ENCODE measurements around the gene NOM1. TPM values are rescaled to one million over a fixed set of nuclear protein-coding genes. Genes with fewer than 3 reads are reported as not detected.

Gene NOM1
- total and polyA plus RNA-seq, 2 experiments from 2014 or later = 9.2 to 17.9 TPM

- no peak overlapping the region for H3K4me2 ChIP-seq (ENCODE audit: unreplicated experiment)
- no peaks in the 10 kb centered on the region for H3F3A ChIP-seq (ENCODE audit: insufficient read depth)
- no peaks in the 10 kb centered on the region for H3K9me2 ChIP-seq (ENCODE audit: insufficient read depth)
- WGBS, 2 experiments (ENCODE audit: low coverage in 1 of 2, low lambda C conversion rate in 2 of 2, missing lambda C conversion rate in 2 of 2) = 16 to 20% methylated on average over 25 of the region's 25 CpGs
- H3K79me2 ChIP-seq (ENCODE audit: insufficient read depth) = no peaks in the 10 kb centered on the region
- H2AFZ ChIP-seq = no peak overlapping the region
- no peaks in the 10 kb centered on the region for H4K20me1 ChIP-seq (ENCODE audit: insufficient read depth)
- peaks cover 98% of the 10 kb centered on the region for H3K27me3 ChIP-seq (replicated peaks; ENCODE audit: insufficient read depth)
- no peaks in the 10 kb centered on the region for H3K36me3 ChIP-seq (ENCODE audit: low read depth)
- H3K4me3 ChIP-seq = no peak overlapping the region
- in situ Hi-C loops (cut with MboI) = no loop called here
- H3K4me1 ChIP-seq (ENCODE audit: insufficient read depth) = no peaks in the 10 kb centered on the region
- TF ChIP-seq EZH2 (IDR thresholded peaks at IDR 0.05; ENCODE audit: insufficient read depth, poor library complexity, severe bottlenecking) (peak; percentile 98), EZH2phosphoT487 (IDR thresholded peaks at IDR 0.05; ENCODE audit: insufficient read depth, low read depth) (0 out of 2 replicates have a peak, but pooled peaks have one; percentile 36)
- H3K9me3 ChIP-seq (ENCODE audit: low read depth) = no peaks in the 10 kb centered on the region
- no peak for DNase-seq
- no peak overlapping the region for H3K27ac ChIP-seq
- no peak overlapping the region for H3K9ac ChIP-seq
Measured at GRCh38 chr7:157000741-157001653, 51.5 kb downstream of the NOM1 start.

GRCh38 chr7:157001920-157002818, 52.7 kb downstream of the NOM1 start:
- H3K9me3 ChIP-seq (ENCODE audit: low read depth) = no peaks in the 10 kb centered on the region
- WGBS, 2 experiments (ENCODE audit: low coverage in 1 of 2, low lambda C conversion rate in 2 of 2, missing lambda C conversion rate in 2 of 2) = 8 to 10% methylated on average over 31 to 32 of the region's 32 CpGs
- no peaks in the 10 kb centered on the region for H4K20me1 ChIP-seq (ENCODE audit: insufficient read depth)
- H3K36me3 ChIP-seq (ENCODE audit: low read depth) = no peaks in the 10 kb centered on the region
- H2AFZ ChIP-seq = no peak overlapping the region
- TF ChIP-seq EZH2phosphoT487 (IDR thresholded peaks at IDR 0.05; ENCODE audit: insufficient read depth, low read depth) = no peak
- peak; percentile 31 for TF ChIP-seq EZH2 (IDR thresholded peaks at IDR 0.05; ENCODE audit: insufficient read depth, poor library complexity, severe bottlenecking)
- no peak overlapping the region for H3K9ac ChIP-seq
- no peaks in the 10 kb centered on the region for H3F3A ChIP-seq (ENCODE audit: insufficient read depth)
- in situ Hi-C loops (cut with MboI) = no loop called here
- peaks cover 98% of the 10 kb centered on the region for H3K27me3 ChIP-seq (replicated peaks; ENCODE audit: insufficient read depth)
- H3K4me3 ChIP-seq = no peak overlapping the region
- no peak overlapping the region for H3K27ac ChIP-seq
- no peak for DNase-seq
- no peak overlapping the region for H3K4me2 ChIP-seq (ENCODE audit: unreplicated experiment)
- H3K79me2 ChIP-seq (ENCODE audit: insufficient read depth) = no peaks in the 10 kb centered on the region
- H3K9me2 ChIP-seq (ENCODE audit: insufficient read depth) = no peaks in the 10 kb centered on the region
- H3K4me1 ChIP-seq (ENCODE audit: insufficient read depth) = no peaks in the 10 kb centered on the region

DNA sequence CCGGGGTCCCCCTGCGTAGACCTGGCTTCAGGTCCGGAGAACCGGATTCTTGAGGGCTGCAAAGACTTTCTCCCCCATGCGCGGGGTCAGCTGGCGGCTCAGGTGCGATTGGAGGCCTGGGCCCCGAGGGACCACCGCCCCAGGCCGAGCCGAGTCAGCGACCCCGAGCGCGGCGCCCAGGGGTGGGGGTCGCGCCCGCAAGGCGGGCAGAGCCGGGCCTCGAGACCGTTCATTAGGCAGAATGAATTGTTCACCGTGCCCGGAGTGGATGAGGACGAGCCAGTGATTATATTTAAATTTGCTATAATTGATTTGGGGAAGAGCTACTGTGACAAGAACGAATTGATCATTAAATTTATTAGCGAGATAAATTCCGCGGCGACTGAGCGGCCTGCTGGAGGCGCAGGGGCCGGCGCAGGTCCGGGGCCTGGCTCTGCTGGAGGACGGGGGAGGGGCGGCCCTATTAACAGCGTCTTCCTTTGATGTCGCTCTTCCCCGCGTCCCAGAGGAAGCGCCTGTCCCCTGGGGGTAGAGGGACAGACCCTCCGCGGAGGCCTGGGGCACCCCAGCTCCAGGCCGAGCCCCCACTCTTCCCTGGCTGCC, 53.4 kb downstream of the NOM1 start:
- H3K4me2 ChIP-seq (ENCODE audit: unreplicated experiment) = no peak overlapping the region
- TF ChIP-seq EZH2phosphoT487 (IDR thresholded peaks at IDR 0.05; ENCODE audit: insufficient read depth, low read depth) (no peak; the same call in 1 of the 2 replicates), EZH2 (IDR thresholded peaks at IDR 0.05; ENCODE audit: insufficient read depth, poor library complexity, severe bottlenecking) (peak; percentile 15)
- no peaks in the 10 kb centered on the region for H4K20me1 ChIP-seq (ENCODE audit: insufficient read depth)
- H3K9me3 ChIP-seq (ENCODE audit: low read depth) = no peaks in the 10 kb centered on the region
- no peaks in the 10 kb centered on the region for H3K9me2 ChIP-seq (ENCODE audit: insufficient read depth)
- no peak overlapping the region for H2AFZ ChIP-seq
- no peak for DNase-seq
- no peaks in the 10 kb centered on the region for H3F3A ChIP-seq (ENCODE audit: insufficient read depth)
- H3K27me3 ChIP-seq (replicated peaks; ENCODE audit: insufficient read depth) = peaks cover 98% of the 10 kb centered on the region
- H3K27ac ChIP-seq = no peak overlapping the region
- H3K36me3 ChIP-seq (ENCODE audit: low read depth) = no peaks in the 10 kb centered on the region
- no peak overlapping the region for H3K4me3 ChIP-seq
- H3K4me1 ChIP-seq (ENCODE audit: insufficient read depth) = no peaks in the 10 kb centered on the region
- H3K79me2 ChIP-seq (ENCODE audit: insufficient read depth) = no peaks in the 10 kb centered on the region
- WGBS, 2 experiments (ENCODE audit: low coverage in 1 of 2, low lambda C conversion rate in 2 of 2, missing lambda C conversion rate in 2 of 2) = 9 to 11% methylated on average over 46 of the region's 47 CpGs
- in situ Hi-C loops (cut with MboI) = no loop called here
- no peak overlapping the region for H3K9ac ChIP-seq

GRCh38 chr7:157003445-157003755, 53.9 kb downstream of the NOM1 start:
- no peaks in the 10 kb centered on the region for H3K9me3 ChIP-seq (ENCODE audit: low read depth)
- no peak for DNase-seq
- H2AFZ ChIP-seq = no peak overlapping the region
- H3K9ac ChIP-seq = no peak overlapping the region
- no peaks in the 10 kb centered on the region for H3K79me2 ChIP-seq (ENCODE audit: insufficient read depth)
- peaks cover 98% of the 10 kb centered on the region for H3K27me3 ChIP-seq (replicated peaks; ENCODE audit: insufficient read depth)
- no peaks in the 10 kb centered on the region for H3K4me1 ChIP-seq (ENCODE audit: insufficient read depth)
- no peaks in the 10 kb centered on the region for H3K9me2 ChIP-seq (ENCODE audit: insufficient read depth)
- TF ChIP-seq EZH2 (IDR thresholded peaks at IDR 0.05; ENCODE audit: insufficient read depth, poor library complexity, severe bottlenecking) (peak; percentile 65), EZH2phosphoT487 (IDR thresholded peaks at IDR 0.05; ENCODE audit: insufficient read depth, low read depth) (0 out of 2 replicates have a peak, but pooled peaks have one; percentile 44)
- H3K27ac ChIP-seq = no peak overlapping the region
- no peaks in the 10 kb centered on the region for H4K20me1 ChIP-seq (ENCODE audit: insufficient read depth)
- H3K4me2 ChIP-seq (ENCODE audit: unreplicated experiment) = no peak overlapping the region
- no peak overlapping the region for H3K4me3 ChIP-seq
- WGBS, 2 experiments (ENCODE audit: low coverage in 1 of 2, low lambda C conversion rate in 2 of 2, missing lambda C conversion rate in 2 of 2) = 3 to 6% methylated on average over 6 of the region's 6 CpGs
- in situ Hi-C loops (cut with MboI) = no loop called here
- no peaks in the 10 kb centered on the region for H3F3A ChIP-seq (ENCODE audit: insufficient read depth)
- H3K36me3 ChIP-seq (ENCODE audit: low read depth) = no peaks in the 10 kb centered on the region
